ENCODE results near the gene RIMKLA. TPM values are rescaled to one million over a fixed set of nuclear protein-coding genes. Genes with fewer than 3 reads are reported as not detected.

RIMKLA gene
- total RNA-seq, 2 donors from 2014 or later, result 3.8 to 4.7 TPM

DNA sequence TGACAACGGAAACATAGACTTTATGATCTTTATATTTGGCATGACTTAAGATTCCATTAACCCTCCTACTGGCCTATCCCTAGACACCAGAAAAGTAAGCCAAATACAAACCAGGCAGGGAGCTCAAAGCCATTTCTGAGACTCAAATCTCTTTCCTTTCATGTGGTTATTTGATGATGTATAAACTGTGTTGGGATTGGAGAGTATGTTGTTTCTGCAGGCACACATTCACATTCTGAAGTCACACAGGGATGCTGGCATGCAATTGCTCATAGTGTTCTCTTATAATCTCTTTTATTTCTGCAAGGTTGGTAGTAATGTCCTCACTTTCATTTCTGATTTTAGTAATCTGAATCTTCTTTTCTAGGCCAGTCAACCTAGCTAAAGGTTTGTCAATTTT, 69.5 kb downstream of the RIMKLA start:
- no peaks in the 10 kb centered on the region for H3K9me3 ChIP-seq
- no peaks in the 10 kb centered on the region for H3K27me3 ChIP-seq
- no peaks in the 10 kb centered on the region for H3K36me3 ChIP-seq
- H3K27ac ChIP-seq, result no peak overlapping the region
- no peak overlapping the region for H3K4me3 ChIP-seq
- H3K4me1 ChIP-seq, result no peaks in the 10 kb centered on the region
- TF ChIP-seq, protein P1, sequence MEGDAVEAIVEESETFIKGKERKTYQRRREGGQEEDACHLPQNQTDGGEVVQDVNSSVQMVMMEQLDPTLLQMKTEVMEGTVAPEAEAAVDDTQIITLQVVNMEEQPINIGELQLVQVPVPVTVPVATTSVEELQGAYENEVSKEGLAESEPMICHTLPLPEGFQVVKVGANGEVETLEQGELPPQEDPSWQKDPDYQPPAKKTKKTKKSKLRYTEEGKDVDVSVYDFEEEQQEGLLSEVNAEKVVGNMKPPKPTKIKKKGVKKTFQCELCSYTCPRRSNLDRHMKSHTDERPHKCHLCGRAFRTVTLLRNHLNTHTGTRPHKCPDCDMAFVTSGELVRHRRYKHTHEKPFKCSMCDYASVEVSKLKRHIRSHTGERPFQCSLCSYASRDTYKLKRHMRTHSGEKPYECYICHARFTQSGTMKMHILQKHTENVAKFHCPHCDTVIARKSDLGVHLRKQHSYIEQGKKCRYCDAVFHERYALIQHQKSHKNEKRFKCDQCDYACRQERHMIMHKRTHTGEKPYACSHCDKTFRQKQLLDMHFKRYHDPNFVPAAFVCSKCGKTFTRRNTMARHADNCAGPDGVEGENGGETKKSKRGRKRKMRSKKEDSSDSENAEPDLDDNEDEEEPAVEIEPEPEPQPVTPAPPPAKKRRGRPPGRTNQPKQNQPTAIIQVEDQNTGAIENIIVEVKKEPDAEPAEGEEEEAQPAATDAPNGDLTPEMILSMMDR (IDR thresholded peaks at IDR 0.05), result no peak
- no peak for DNase-seq (ENCODE audit: low spot score)

DNA sequence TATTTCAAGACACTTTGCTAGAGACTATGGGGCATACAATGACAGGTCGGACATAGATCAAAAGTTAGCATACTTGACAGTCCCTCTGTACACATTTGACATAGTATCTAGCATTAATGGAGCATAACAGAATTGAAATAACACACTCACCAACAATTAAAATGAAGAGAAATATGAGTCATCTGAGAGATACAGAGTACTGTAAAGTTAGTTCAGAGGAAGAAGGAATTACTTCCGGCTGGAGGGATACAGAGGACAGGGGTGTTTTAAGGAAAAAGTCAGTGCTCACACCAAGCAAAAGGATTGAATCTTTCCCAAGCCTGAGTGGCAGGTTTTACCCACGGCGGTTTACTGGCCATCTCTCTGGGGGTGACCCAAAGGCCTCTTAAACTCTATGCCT, 72.8 kb downstream of the RIMKLA start:
- Histone ChIP-seq H3K27ac (no peak overlapping the region), H3K27me3 (no peaks in the 10 kb centered on the region)

DNA sequence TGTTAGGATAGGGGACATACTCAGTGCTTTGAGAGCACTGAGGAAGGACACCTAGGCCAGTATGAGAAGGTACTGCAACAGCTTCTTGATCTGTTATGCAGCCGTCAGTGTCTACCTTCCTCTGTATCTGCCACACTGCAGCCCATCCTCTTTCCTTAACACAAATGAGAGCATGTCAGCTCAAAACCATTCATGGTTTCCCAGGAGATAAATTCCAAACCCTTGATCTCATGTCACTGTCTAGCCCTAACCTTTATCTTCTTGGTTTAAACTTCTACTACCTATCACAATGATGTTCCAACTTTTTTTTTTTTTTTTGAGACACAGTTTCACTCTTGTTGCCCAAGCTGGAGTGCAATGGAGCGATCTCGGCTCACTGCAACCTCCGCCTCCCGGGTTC, 73.8 kb downstream of the RIMKLA start:
- peaks cover 0 to 23% of the 10 kb centered on the region in 2 donors for H3K4me1 ChIP-seq
- H3K9me3 ChIP-seq, result no peaks in the 10 kb centered on the region
- peaks cover 8% of the 10 kb centered on the region for H3K36me3 ChIP-seq
- DNase-seq (ENCODE audit: low spot score), result no peak
- no peak overlapping the region for H3K27ac ChIP-seq
- no peaks in the 10 kb centered on the region for H3K27me3 ChIP-seq
- TF ChIP-seq, protein P1 (IDR thresholded peaks at IDR 0.05), result no peak
- H3K4me3 ChIP-seq, result no peak overlapping the region

More for the DNA sequence above, 72.8 kb downstream of the RIMKLA start:
- Histone ChIP-seq H3K9me3 (no peaks in the 10 kb centered on the region), H3K4me3 (no peak overlapping the region), H3K36me3 (no peaks in the 10 kb centered on the region), H3K4me1 (peaks cover 0 to 21% of the 10 kb centered on the region in 2 donors)
- DNase-seq (ENCODE audit: low spot score), result no peak
- TF ChIP-seq, protein P1 (IDR thresholded peaks at IDR 0.05), result no peak

DNA sequence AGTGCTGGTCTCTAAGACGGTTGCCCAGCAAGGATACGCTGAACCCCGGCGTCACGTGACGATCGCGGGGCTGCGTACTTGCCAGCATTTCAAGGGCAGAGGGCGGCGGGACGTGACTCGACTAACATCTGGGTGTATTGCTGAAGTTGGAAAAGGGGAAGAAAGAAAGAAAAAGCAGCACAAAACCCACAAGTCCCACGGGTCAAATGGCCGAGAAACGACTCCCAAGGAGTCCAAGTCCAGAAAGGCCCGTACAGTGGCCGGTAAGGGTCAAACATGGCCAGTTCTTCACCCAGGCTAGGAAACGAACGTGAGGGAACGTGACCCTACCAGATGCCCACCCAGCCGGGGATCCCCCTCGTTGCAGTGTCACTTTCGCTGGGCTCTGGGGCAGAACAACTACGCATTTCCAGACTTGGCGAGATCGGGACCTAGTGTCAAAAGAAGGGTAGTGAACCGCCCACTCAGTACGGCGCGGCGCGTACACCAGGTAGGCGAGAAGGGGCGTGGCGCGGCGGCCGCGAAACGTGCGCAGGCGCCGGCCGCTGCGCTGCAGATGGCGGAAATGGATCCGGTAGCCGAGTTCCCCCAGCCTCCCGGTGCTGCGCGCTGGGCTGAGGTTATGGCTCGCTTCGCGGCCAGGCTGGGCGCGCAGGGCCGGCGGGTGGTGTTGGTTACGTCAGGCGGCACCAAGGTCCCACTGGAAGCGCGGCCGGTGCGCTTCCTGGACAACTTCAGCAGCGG, 75.6 kb downstream of the RIMKLA start, which contains the start of the genes PPCS and ZMYND12:
Gene PPCS, plus strand, starts transcription at position 534 of the 744 bp plus-strand sequence. Its CDS starts 23 bp downstream, at position 557.
Gene ZMYND12, minus strand, starts transcription at position 13 of the 744 bp plus-strand sequence. CDS start 25 bp downstream, outside the sequence.
- TF ChIP-seq, protein P1 (IDR thresholded peaks at IDR 0.05), result no peak
- Histone ChIP-seq H3K9me3 (no peaks in the 10 kb centered on the region), H3K4me3 (peak within 1 kb of the TSS; percentile 89 to 94)

DNA sequence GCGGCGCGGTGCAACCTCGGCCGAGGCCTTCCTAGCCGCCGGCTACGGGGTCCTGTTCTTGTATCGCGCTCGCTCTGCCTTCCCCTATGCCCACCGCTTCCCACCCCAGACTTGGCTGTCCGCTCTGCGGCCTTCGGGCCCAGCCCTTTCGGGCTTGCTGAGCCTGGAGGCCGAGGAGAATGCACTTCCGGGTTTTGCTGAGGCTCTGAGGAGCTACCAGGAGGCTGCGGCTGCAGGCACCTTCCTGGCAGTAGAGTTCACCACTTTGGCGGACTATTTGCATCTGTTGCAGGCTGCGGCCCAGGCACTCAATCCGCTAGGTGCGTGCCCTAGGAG, 76.1 kb downstream of the RIMKLA start:
- peak overlapping the region; percentile 87 to 92 for H3K27ac ChIP-seq
- H3K36me3 ChIP-seq, result peaks cover 19% of the 10 kb centered on the region
- peak overlapping the region; percentile 89 to 94 for H3K4me3 ChIP-seq
- TF ChIP-seq, protein P1 (IDR thresholded peaks at IDR 0.05), result no peak
- no peaks in the 10 kb centered on the region for H3K9me3 ChIP-seq
- H3K4me1 ChIP-seq, result peaks cover 0 to 23% of the 10 kb centered on the region in 2 donors
- DNase-seq (ENCODE audit: low spot score), result no peak
- H3K27me3 ChIP-seq, result no peaks in the 10 kb centered on the region

More for the DNA sequence above, 75.6 kb downstream of the RIMKLA start, which contains the start of the genes PPCS and ZMYND12:
- peak within 1 kb of the TSS; percentile 87 to 92 for H3K27ac ChIP-seq
- H3K27me3 ChIP-seq, result no peaks in the 10 kb centered on the region
- H3K36me3 ChIP-seq, result peaks cover 19% of the 10 kb centered on the region
- H3K4me1 ChIP-seq, result peaks cover 0 to 23% of the 10 kb centered on the region in 2 donors
- DNase-seq (ENCODE audit: low spot score), result peak; percentile 85

Data from right atrium auricular region (tissue), 2 donors.